ENCODE results near the gene PFKM.

PFKM gene

DNA sequence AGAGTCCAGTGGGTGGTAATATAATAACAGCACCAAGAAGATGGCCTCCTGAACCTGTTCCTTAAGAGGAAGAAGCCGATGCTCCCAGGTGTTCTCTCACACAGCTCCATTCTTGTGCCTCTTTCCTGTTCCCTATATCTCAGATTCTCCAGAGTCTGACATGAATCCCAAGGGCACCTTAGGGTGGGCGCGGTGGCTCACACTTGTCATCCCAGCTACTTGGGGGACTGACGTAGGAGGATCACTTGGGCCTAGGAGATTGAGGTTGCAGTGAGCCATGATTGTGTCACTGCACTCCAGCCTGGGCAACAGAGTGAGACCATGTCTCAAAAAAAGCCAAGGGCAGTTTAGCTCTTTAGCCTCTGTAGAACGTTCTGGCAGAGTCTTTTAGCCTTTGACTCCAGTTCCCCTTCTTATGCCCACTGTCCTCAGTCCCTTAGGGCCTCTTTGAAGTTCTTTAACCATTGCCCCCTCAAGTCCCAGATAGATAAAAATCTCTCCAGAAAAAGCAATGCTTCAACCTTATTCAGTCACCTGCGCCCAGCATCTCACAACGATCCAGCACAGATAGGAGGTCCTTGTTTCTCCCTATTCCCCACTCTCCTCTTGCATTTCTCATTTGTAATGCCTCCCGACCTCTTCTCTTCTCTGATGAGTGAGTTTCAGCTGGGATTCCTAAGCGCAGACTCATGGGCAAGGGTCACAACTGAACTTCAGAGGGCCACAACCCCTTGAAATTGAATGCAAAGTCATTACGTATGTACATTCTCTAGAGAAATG, 68.9 kb downstream of the PFKM start:
- no peak for DNase-seq (ENCODE audit: low read depth)

DNA sequence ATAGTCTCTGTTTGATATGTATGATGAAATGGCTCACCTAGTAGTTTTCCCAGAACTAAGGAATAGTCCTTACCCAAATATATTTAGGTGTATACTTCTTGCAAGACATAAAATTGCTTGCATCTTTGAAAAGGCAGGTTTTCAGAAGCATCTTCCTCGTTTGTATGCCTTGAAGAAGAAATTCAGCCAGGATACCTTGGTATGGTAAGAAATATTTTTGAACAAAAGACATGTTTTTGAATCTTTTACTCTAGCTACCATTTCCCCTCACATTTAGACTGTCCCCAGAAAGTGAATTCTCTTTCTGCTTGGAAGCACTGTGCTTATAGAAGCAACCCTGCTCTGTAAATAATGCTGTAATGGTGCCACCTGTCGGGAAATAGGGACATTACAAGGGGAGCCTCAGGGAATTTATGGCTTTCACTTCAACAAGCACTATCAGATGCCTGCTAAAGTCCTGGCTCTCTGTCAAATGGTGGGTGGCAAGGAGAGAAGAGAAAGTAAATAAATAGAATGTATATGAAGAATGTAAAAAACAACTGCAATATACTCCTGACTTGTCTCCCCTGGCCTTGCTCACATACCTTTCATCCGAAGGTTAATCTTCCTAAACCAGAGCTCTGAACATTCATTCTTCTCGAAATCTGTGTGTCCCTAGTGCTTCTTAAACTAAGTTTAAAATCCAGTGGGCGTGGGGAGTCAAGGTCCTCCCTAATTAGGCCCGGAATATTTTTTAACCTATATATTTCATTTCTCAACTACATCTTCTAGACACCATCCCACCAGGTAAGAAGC, 70.4 kb downstream of the PFKM start:
- DNase-seq (ENCODE audit: low read depth) = peak; percentile 39

- DNase-seq (ENCODE audit: low read depth) = no peak
These were observed 71.9 kb downstream of the PFKM start for GRCh38 chr12:48191096-48191495.

- no peak for DNase-seq (ENCODE audit: low read depth)
These were observed 73.7 kb downstream of the PFKM start for GRCh38 chr12:48192861-48193260.

GRCh38 chr12:48193623-48194022, 74.5 kb downstream of the PFKM start:
- DNase-seq (ENCODE audit: low read depth) = no peak

- DNase-seq (ENCODE audit: low read depth) = no peak
These were observed 75.6 kb downstream of the PFKM start for GRCh38 chr12:48194799-48195201.
